Pancreas (tissue), 10 donors: ENCODE results near the gene SALL3. TPM values are rescaled to one million over a fixed set of nuclear protein-coding genes. Genes with fewer than 3 reads are reported as not detected.

Experiments used
- ATAC-seq, 4 donors: fragments of 200-7000 bp; cut with Tn5 transposase; one replicate each; pipeline versions ENCODE4 v1.8.0 to v1.9.1; 2020; ENCODE audit warnings: mild to moderate bottlenecking in 4 of 4, moderate library complexity in 4 of 4
- DNase-seq, 6 donors: peaks; one replicate each; pipeline ENCODE4 v3.0.0-alpha.2; 2020
- FAIRE-seq: peaks from 2 replicates; lab custom pipeline; 2012; peaks lifted over from hg19 to GRCh38; lab: Jason Lieb, UNC
- H3K27ac ChIP-seq, 4 donors: fragments of 200-600 bp; sonication (generic); 1 replicate in 3 of 4; 2 replicates in 1 of 4; pipeline versions ENCODE4 v1.5.0 to v1.8.0; 2020
- H3K27me3 ChIP-seq, 4 donors: fragments of 200-600 bp; one replicate each; pipeline ENCODE4 v1.8.0; 2021
- H3K36me3 ChIP-seq, 3 donors: fragments of 200-600 bp; sonication (generic) in 1 of 3; one replicate each; pipeline versions ENCODE4 v1.5.0 to v1.8.0; 2020 to 2021
- H3K4me1 ChIP-seq, 3 donors: fragments of 200-600 bp; one replicate each; pipeline ENCODE4 v1.8.0; 2021
- H3K4me3 ChIP-seq, 4 donors: fragments of 200-600 bp; sonication (generic) in 2 of 4; one replicate each; pipeline versions ENCODE4 v1.5.0 to v1.8.0; 2020 to 2021
- H3K9me3 ChIP-seq, 4 donors: fragments of 200-600 bp; one replicate each; pipeline ENCODE4 v1.8.0; 2021
- WGBS, 2 donors: extraction: QIAGEN DNeasy Blood & Tissue Kit; methylation state at CpG; one replicate each; pipeline ENCODE4 v1.1.7; 2013; 5-methylcytosine and 5-hydroxymethylcytosine counted together
- intact Hi-C, 3 donors: fragments of 100-400 bp; cut with DNase I; formaldehyde crosslinking; loops; one replicate each; pipeline versions ENCODE4 v1.11.1 to v1.14.2; 2022
- polyA plus RNA-seq, 2 donors: library from polyadenylated mRNA; stranded (reverse); fragments of 200-250 nt; gene quantifications; one replicate each; pipeline ENCODE4 v1.2.3, GENCODE V29; 2013
- total RNA-seq, 6 donors: library from RNA; stranded (reverse); fragmentation: NEBNext Ultra II Directional in 4 of 6; extraction: Animal tissue kit (Norgen Biotek cat#: 25700) in 4 of 6; gene quantifications; one replicate each; pipeline versions ENCODE4 v1.2.1 to v1.2.4, GENCODE V29; 2021 to 2023
- TF ChIP-seq, protein P1 (sequence below), 4 donors: fragments of 200-600 bp; sonication (generic) in 3 of 4; IDR thresholded peaks; one replicate each; pipeline versions ENCODE4 v1.5.0 to v1.8.0; 2021; ENCODE audit warnings: antibody characterized with exemption in 4 of 4
- donor health status: healthy with polysubstance abuse.
- donor health status: DM: no; HTN: no; CAD: no; lungs with moderate emphysema.
- donor health status: DM: no; HTN: no; CAD: no.
- donor health status: control.
- donor health status: control.
- donor health status: Bipolar disorder and iron deficiency.
- donor health status: DM: yes; HTN: yes; CAD: no.
- donor health status: DM: no; HTN: no; CAD: no.
- donor health status: DM: no; HTN: no; CAD: no.
- donor health status: DM: yes; HTN: yes; CAD: no.

SALL3 gene
- total and polyA plus RNA-seq, 8 donors: 0.03 TPM; not detected in 7

DNA sequence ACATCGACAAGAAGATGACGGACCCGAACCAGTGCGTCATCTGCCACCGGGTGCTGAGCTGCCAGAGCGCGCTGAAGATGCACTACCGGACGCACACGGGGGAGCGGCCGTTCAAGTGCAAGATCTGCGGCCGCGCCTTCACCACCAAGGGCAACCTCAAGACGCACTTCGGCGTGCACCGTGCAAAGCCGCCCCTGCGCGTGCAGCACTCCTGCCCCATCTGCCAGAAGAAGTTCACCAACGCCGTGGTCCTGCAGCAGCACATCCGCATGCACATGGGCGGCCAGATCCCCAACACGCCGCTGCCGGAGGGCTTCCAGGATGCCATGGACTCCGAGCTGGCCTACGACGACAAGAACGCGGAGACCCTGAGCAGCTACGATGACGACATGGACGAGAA, 14.4 kb downstream of the SALL3 start:
- peaks cover 0 to 4% (median 2%) of the 10 kb centered on the region in 4 donors for H3K27me3 ChIP-seq
- DNase-seq (peak in 1 of 6 donors; percentile 55), FAIRE-seq (no peak), ATAC-seq (no peak)
- TF ChIP-seq, protein P1, sequence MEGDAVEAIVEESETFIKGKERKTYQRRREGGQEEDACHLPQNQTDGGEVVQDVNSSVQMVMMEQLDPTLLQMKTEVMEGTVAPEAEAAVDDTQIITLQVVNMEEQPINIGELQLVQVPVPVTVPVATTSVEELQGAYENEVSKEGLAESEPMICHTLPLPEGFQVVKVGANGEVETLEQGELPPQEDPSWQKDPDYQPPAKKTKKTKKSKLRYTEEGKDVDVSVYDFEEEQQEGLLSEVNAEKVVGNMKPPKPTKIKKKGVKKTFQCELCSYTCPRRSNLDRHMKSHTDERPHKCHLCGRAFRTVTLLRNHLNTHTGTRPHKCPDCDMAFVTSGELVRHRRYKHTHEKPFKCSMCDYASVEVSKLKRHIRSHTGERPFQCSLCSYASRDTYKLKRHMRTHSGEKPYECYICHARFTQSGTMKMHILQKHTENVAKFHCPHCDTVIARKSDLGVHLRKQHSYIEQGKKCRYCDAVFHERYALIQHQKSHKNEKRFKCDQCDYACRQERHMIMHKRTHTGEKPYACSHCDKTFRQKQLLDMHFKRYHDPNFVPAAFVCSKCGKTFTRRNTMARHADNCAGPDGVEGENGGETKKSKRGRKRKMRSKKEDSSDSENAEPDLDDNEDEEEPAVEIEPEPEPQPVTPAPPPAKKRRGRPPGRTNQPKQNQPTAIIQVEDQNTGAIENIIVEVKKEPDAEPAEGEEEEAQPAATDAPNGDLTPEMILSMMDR (IDR thresholded peaks at IDR 0.05): no peak
- H3K27ac ChIP-seq: no peak overlapping the region
- WGBS, 2 donors: 92 to 95% methylated on average over 37 of the region's 37 CpGs
- no peak overlapping the region for H3K4me3 ChIP-seq
- H3K4me1 ChIP-seq: no peaks in the 10 kb centered on the region
- H3K36me3 ChIP-seq: no peaks in the 10 kb centered on the region
- no peaks in the 10 kb centered on the region for H3K9me3 ChIP-seq
- intact Hi-C loops: loop anchor here in 1 of 3 donors (10.0 kb wide), 1 partner anchor 909 kb away; no protein-coding TSS in a partner anchor

- DNase-seq (peak in 1 of 6 donors; percentile 63), ATAC-seq (no peak), FAIRE-seq (no peak)
Measured at GRCh38 chr18:78994531-78994930, 14.9 kb downstream of the SALL3 start.

GRCh38 chr18:78994977-78995582, 15.5 kb downstream of the SALL3 start:
- Histone ChIP-seq H3K27ac (no peak overlapping the region), H3K9me3 (no peaks in the 10 kb centered on the region), H3K36me3 (no peaks in the 10 kb centered on the region), H3K27me3 (peaks cover 0 to 6% (median 0%) of the 10 kb centered on the region in 4 donors), H3K4me1 (no peaks in the 10 kb centered on the region), H3K4me3 (no peak overlapping the region)
- intact Hi-C loops: loop anchor here in 1 of 3 donors (10.0 kb wide), 1 partner anchor 910 kb away; no protein-coding TSS in a partner anchor
- WGBS, 2 donors: 89 to 95% methylated on average over 44 of the region's 44 CpGs
- DNase-seq (peak in 1 of 6 donors; percentile 49), ATAC-seq (no peak), FAIRE-seq (no peak)
- TF ChIP-seq, protein P1 (IDR thresholded peaks at IDR 0.05): no peak

More at GRCh38 chr18:78994531-78994930, 14.9 kb downstream of the SALL3 start:
- no peaks in the 10 kb centered on the region for H3K4me1 ChIP-seq
- no peak overlapping the region for H3K4me3 ChIP-seq
- TF ChIP-seq, protein P1 (IDR thresholded peaks at IDR 0.05): no peak
- no peaks in the 10 kb centered on the region for H3K36me3 ChIP-seq
- H3K27me3 ChIP-seq: peaks cover 0 to 4% (median 3%) of the 10 kb centered on the region in 4 donors
- H3K9me3 ChIP-seq: no peaks in the 10 kb centered on the region
- WGBS, 2 donors: 90 to 95% methylated on average over 38 of the region's 38 CpGs
- intact Hi-C loops: loop anchor here in 1 of 3 donors (10.0 kb wide), 1 partner anchor 910 kb away; no protein-coding TSS in a partner anchor
- H3K27ac ChIP-seq: no peak overlapping the region

DNA sequence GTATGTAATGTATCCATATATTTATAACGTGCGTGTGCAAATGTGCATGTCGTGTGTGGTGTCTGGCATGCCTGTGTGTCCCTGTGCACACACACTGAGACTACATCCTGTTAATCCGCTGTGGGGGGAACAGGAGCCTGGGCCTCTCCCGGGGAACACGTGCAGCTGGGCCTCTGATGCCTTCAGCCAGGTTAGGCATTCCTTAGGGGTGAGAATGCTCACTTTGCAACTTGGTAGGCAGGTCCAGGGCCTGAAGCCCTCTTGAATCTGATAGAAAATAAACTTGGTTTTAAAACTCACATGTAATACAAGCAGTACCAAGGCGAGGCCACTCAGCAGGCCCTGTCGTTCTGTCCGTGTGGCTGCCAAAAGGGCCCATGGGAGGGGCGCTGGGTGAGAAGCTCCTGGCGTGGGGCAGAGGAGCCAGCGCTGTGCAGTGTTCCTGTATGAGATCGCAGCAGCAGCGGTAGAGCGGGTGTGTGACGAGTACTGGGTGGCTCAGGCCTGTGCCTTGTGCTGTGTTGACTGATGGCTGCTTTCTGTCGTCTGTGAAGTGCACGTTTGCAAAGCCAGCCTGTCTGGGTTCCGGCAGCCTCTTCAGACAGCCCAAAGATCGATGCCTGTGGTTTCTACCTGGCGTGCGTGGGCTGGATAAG, 16.2 kb downstream of the SALL3 start:
- no peak overlapping the region for H3K27ac ChIP-seq
- H3K27me3 ChIP-seq: peaks cover 0 to 6% (median 0%) of the 10 kb centered on the region in 4 donors
- ATAC-seq: no peak
- TF ChIP-seq, protein P1 (IDR thresholded peaks at IDR 0.05): no peak
- no peak overlapping the region for H3K4me3 ChIP-seq
- no peaks in the 10 kb centered on the region for H3K36me3 ChIP-seq
- DNase-seq: no peak
- no peaks in the 10 kb centered on the region for H3K4me1 ChIP-seq
- 66 to 68% methylated on average over 22 of the region's 22 CpGs for WGBS, 2 donors
- H3K9me3 ChIP-seq: no peaks in the 10 kb centered on the region
- FAIRE-seq: no peak
- intact Hi-C loops: loop anchor here in 1 of 3 donors (10.0 kb wide), 1 partner anchor 911 kb away; no protein-coding TSS in a partner anchor
